ENCODE results near the gene GSX2. TPM values are rescaled to one million over a fixed set of nuclear protein-coding genes. Genes with fewer than 3 reads are reported as not detected.
"Not testable (repeated sequence)": the region's sequence is repeated elsewhere in the genome, so short reads cannot be mapped to it uniquely, and the experiment has no call there.

The GSX2 gene
- total and polyA plus RNA-seq, 2 of the 13 experiments (the other 11 are each of a cell fraction or from before 2014, with no cell fraction given) = not detected

GRCh38 chr4:54110019-54110416 lies 10.1 kb downstream of the GSX2 start:
- no peak for FAIRE-seq
- ATAC-seq = no peak
- no peak for DNase-seq (ENCODE audit: low spot score)
- Histone ChIP-seq H4K20me1 (ENCODE audit: insufficient read depth, low read length) (no peaks in the 10 kb centered on the region), H3K9me3 (ENCODE audit: low read length) (no peaks in the 10 kb centered on the region), H3K27ac (ENCODE audit: extremely low read length, insufficient read depth, low read length) (no peak overlapping the region), H2AFZ (ENCODE audit: low read length) (no peak overlapping the region), H3K79me2 (ENCODE audit: insufficient read depth, low read length) (no peaks in the 10 kb centered on the region), H3K4me1 (ENCODE audit: insufficient read depth, low read length) (no peaks in the 10 kb centered on the region), H3K9ac (ENCODE audit: insufficient read depth, low read depth, low read length) (no peak overlapping the region), H3K4me2 (ENCODE audit: low read depth, low read length) (no peak overlapping the region), H3K4me3 (replicated peaks in 1 of 3; ENCODE audit: insufficient read depth in 1 of 3, low read depth in 2 of 3, low read length in 3 of 3) (no peak overlapping the region), H3K36me3 (replicated peaks in 1 of 2; ENCODE audit: control insufficient read depth in 1 of 2, insufficient read depth in 2 of 2, low read length in 2 of 2) (no peaks in the 10 kb centered on the region), H3K27me3 (ENCODE audit: control insufficient read depth in 1 of 2, insufficient read depth in 2 of 2, low read length in 2 of 2) (peaks cover 0 to 15% of the 10 kb centered on the region in 2 experiments)
- intact Hi-C loops (cut with micrococcal nuclease; ENCODE audit: unreplicated experiment) = no loop called here
- in situ Hi-C loops (cut with HindIII; ENCODE audit: extremely low pct_ligation_motif_present, low pct_unique_long_range_greater_than_20kb) = no loop called here
- no TSS peak for BruUV-seq (replicated peaks)
- no peak for TF ChIP-seq MEIS1 (CRISPR knock-in tag; IDR thresholded peaks at IDR 0.05; ENCODE audit: borderline replicate concordance)
- TF ChIP-seq EP300 (IDR thresholded peaks at IDR 0.05; ENCODE audit: low read depth in 2 of 2, low read length in 2 of 2) = no peak
- TF ChIP-seq EP300 (CRISPR knock-in tag; IDR thresholded peaks at IDR 0.05; ENCODE audit: borderline replicate concordance) = no peak
- no peak for TF ChIP-seq SMARCC2 (IDR thresholded peaks at IDR 0.05)
- TF ChIP-seq ZNF460 (CRISPR knock-in tag; IDR thresholded peaks at IDR 0.05; ENCODE audit: borderline replicate concordance) = no peak
- TF ChIP-seq ZKSCAN5 (CRISPR knock-in tag; IDR thresholded peaks at IDR 0.05) = no peak
- TF ChIP-seq CBX5 (CRISPR knock-in tag; IDR thresholded peaks at IDR 0.05; ENCODE audit: borderline replicate concordance) = no peak
- no peak for TF ChIP-seq MYNN (CRISPR knock-in tag; IDR thresholded peaks at IDR 0.05; ENCODE audit: low read depth)
- TF ChIP-seq NFE2 (CRISPR knock-in tag; IDR thresholded peaks at IDR 0.05) = no peak
- TF ChIP-seq JUND (CRISPR knock-in tag; IDR thresholded peaks at IDR 0.05) = no peak
- no peak for TF ChIP-seq GTF3A (CRISPR knock-in tag; conservative IDR thresholded peaks at IDR 0.05)
- no peak for TF ChIP-seq PAWR (CRISPR knock-in tag; IDR thresholded peaks at IDR 0.05; ENCODE audit: borderline replicate concordance)
- TF ChIP-seq PAX8 (CRISPR knock-in tag; IDR thresholded peaks at IDR 0.05; ENCODE audit: borderline replicate concordance) = no peak
- TF ChIP-seq ZNF883 (CRISPR knock-in tag; IDR thresholded peaks at IDR 0.05; ENCODE audit: not compliant biosample characterization) = no peak
- ChIA-PET POLR2A (no interaction called here), CTCF (ENCODE audit: low intra/inter-chr PET ratio, low total read pairs) (no interaction called here)
- 59% methylated on average over 10 of the region's 10 CpGs for WGBS (ENCODE audit: low lambda C conversion rate)

- intact Hi-C loops (cut with micrococcal nuclease; ENCODE audit: unreplicated experiment); H3K4me1 ChIP-seq (ENCODE audit: insufficient read depth, low read length); H2AFZ ChIP-seq (ENCODE audit: low read length); H3K27me3 ChIP-seq (ENCODE audit: control insufficient read depth in 1 of 2, insufficient read depth in 2 of 2, low read length in 2 of 2); DNase-seq (ENCODE audit: low spot score); CTCF ChIA-PET (ENCODE audit: low intra/inter-chr PET ratio, low total read pairs); H4K20me1 ChIP-seq (ENCODE audit: insufficient read depth, low read length); H3K9ac ChIP-seq (ENCODE audit: insufficient read depth, low read depth, low read length); H3K36me3 ChIP-seq (replicated peaks in 1 of 2; ENCODE audit: control insufficient read depth in 1 of 2, insufficient read depth in 2 of 2, low read length in 2 of 2); H3K27ac ChIP-seq (ENCODE audit: extremely low read length, insufficient read depth, low read length); in situ Hi-C loops (cut with HindIII; ENCODE audit: extremely low pct_ligation_motif_present, low pct_unique_long_range_greater_than_20kb); POLR2A ChIA-PET; H3K4me2 ChIP-seq (ENCODE audit: low read depth, low read length); H3K79me2 ChIP-seq (ENCODE audit: insufficient read depth, low read length); H3K9me3 ChIP-seq (ENCODE audit: low read length); BruUV-seq (replicated peaks); H3K4me3 ChIP-seq (replicated peaks in 1 of 3; ENCODE audit: insufficient read depth in 1 of 3, low read depth in 2 of 3, low read length in 3 of 3); ATAC-seq; FAIRE-seq: not testable (repeated sequence)
- 60% methylated on average over 1 of the region's 1 CpG for WGBS (ENCODE audit: low lambda C conversion rate)
Observed at GRCh38 chr4:54113206-54113605, 13.2 kb downstream of the GSX2 start.

DNA sequence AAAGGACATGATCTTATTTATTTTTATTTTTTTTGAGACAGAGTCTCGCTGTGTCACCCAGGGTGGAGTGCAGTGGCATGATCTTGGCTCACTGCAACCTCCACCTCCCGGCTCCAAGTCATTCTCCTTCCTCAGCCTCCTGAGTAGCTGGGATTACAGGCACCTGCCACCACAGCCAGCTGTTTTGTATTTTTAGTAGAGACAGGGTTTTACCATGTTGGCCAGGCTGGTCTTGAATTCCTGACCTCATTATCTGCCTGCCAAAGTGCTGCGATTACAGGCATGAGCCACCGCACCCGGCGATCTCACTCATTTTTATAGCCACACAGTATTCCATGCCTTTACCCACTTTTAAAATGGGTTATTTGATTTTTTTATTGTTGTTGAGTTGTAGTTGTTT lies 16.3 kb downstream of the GSX2 start:
- 68% methylated on average over 6 of the region's 6 CpGs for WGBS (ENCODE audit: low lambda C conversion rate)

More for the DNA sequence above, 16.3 kb downstream of the GSX2 start:
- H3K4me3 ChIP-seq (replicated peaks in 1 of 3; ENCODE audit: insufficient read depth in 1 of 3, low read depth in 2 of 3, low read length in 3 of 3); H4K20me1 ChIP-seq (ENCODE audit: insufficient read depth, low read length); DNase-seq (ENCODE audit: low spot score); BruUV-seq (replicated peaks); H2AFZ ChIP-seq (ENCODE audit: low read length); POLR2A ChIA-PET; FAIRE-seq; H3K4me2 ChIP-seq (ENCODE audit: low read depth, low read length); H3K79me2 ChIP-seq (ENCODE audit: insufficient read depth, low read length); H3K27ac ChIP-seq (ENCODE audit: extremely low read length, insufficient read depth, low read length); H3K27me3 ChIP-seq (ENCODE audit: control insufficient read depth in 1 of 2, insufficient read depth in 2 of 2, low read length in 2 of 2); ATAC-seq; H3K4me1 ChIP-seq (ENCODE audit: insufficient read depth, low read length); intact Hi-C loops (cut with micrococcal nuclease; ENCODE audit: unreplicated experiment); H3K9me3 ChIP-seq (ENCODE audit: low read length); H3K9ac ChIP-seq (ENCODE audit: insufficient read depth, low read depth, low read length); CTCF ChIA-PET (ENCODE audit: low intra/inter-chr PET ratio, low total read pairs); H3K36me3 ChIP-seq (replicated peaks in 1 of 2; ENCODE audit: control insufficient read depth in 1 of 2, insufficient read depth in 2 of 2, low read length in 2 of 2); in situ Hi-C loops (cut with HindIII; ENCODE audit: extremely low pct_ligation_motif_present, low pct_unique_long_range_greater_than_20kb): not testable (repeated sequence)

All from HepG2 (cell line).